Epithelial cell of esophagus (primary cell): Measurements from ENCODE around the gene STRN3.
A peak's percentile ranks its signal among the peaks of the same experiment; 100 is the strongest.
"Not testable (repeated sequence)": the region's sequence is repeated elsewhere in the genome, so short reads cannot be mapped to it uniquely, and the experiment has no call there.

Source experiments
- DNase-seq: peaks from one replicate; pipeline ENCODE4 v3.0.0; 2010; ENCODE audit warnings: low read depth
- H3K4me3 ChIP-seq: 2 replicates; pipeline ENCODE4 v1.5.1; 2011; ENCODE audit warnings: mild to moderate bottlenecking, low read length, control low read depth
- TF ChIP-seq, protein P1 (sequence below): IDR thresholded peaks from 2 replicates; pipeline ENCODE4 v1.5.1; 2011; ENCODE audit warnings: low read depth, mild to moderate bottlenecking, low read length, control low read depth, inconsistent platforms; ENCODE audit not compliant: insufficient read depth; ENCODE audit errors: missing control alignments

STRN3 gene

DNA sequence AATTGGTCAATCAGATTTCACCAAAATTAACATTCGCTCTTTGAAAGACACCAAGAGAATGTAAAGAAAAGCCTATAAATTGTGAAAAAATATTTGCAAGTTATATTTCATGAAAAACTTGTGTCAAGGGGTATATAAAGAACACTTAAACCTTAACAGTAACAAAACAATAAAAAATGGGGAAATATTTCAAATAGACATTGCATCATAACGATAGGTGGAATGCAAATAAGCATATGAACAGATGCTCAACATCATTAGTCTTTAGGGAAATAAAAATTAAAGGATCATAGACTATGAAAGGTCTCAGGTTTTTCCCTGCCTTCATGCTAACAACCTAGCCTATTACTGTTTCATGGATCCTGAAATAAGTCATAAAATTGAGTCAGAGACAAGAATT is 87.6 kb downstream of the STRN3 start:
- no peak for DNase-seq
- TF ChIP-seq, protein P1, sequence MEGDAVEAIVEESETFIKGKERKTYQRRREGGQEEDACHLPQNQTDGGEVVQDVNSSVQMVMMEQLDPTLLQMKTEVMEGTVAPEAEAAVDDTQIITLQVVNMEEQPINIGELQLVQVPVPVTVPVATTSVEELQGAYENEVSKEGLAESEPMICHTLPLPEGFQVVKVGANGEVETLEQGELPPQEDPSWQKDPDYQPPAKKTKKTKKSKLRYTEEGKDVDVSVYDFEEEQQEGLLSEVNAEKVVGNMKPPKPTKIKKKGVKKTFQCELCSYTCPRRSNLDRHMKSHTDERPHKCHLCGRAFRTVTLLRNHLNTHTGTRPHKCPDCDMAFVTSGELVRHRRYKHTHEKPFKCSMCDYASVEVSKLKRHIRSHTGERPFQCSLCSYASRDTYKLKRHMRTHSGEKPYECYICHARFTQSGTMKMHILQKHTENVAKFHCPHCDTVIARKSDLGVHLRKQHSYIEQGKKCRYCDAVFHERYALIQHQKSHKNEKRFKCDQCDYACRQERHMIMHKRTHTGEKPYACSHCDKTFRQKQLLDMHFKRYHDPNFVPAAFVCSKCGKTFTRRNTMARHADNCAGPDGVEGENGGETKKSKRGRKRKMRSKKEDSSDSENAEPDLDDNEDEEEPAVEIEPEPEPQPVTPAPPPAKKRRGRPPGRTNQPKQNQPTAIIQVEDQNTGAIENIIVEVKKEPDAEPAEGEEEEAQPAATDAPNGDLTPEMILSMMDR: no peak
- H3K4me3 ChIP-seq: no peak overlapping the region

DNA sequence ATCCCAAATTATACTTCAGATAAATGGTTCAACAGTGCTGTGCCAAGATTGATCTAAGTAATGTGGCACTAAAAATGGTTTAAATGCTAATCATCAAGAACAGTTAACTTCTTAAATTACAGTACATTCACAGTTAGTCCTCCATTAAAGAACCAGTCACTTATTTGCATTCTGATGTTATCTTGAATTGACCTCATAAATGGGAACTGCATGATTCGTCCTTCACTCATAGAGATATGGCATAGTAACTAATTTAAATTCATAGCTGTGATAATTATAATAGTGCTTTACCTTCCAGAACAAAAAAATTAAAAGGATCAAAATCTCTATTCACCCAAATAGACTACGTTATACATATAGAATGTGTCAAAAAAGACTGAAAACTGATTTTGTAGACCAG is 90.7 kb downstream of the STRN3 start:
- TF ChIP-seq, protein P1: no peak
- no peak overlapping the region for H3K4me3 ChIP-seq
- no peak for DNase-seq

DNA sequence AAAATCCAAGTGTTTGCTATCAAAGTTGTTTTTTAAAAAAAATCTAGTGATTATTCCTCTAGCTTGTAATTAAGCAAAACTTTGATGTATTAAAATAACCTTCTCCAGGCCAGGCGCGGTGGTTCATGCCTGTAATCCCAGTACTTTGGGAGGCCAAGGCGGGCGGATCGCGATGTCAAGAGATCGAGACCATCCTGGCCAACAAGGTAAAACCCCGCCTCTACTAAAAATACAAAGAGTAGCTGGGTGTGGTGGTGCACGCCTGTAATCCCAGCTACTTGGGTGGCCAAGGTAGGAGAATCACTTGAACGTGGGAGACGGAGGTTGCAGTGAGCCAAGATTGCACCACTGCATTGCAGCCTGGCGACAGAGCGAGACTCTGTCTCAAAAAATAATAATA is 92.2 kb downstream of the STRN3 start:
- DNase-seq, H3K4me3 ChIP-seq: not testable (repeated sequence)

DNA sequence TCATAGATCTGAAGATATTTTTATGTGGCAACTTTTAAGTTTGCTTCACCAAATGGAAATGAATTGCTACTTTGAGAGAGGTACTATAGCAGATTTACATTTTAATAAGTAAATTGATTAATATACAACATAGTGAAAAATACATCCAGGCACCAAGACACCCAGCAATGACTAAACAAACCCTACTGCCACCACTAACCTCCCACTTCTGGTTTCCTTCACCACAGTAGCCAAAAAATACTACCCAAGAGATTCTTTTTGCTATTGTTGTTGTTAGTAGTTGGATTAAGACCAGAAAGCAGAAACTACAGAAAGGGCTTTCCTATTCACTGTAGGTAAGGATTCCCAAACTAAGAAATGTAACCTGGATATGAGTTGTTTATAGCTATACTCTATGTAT is 97.7 kb downstream of the STRN3 start:
- TF ChIP-seq, protein P1: no peak
- DNase-seq: no peak
- H3K4me3 ChIP-seq: no peak overlapping the region

DNA sequence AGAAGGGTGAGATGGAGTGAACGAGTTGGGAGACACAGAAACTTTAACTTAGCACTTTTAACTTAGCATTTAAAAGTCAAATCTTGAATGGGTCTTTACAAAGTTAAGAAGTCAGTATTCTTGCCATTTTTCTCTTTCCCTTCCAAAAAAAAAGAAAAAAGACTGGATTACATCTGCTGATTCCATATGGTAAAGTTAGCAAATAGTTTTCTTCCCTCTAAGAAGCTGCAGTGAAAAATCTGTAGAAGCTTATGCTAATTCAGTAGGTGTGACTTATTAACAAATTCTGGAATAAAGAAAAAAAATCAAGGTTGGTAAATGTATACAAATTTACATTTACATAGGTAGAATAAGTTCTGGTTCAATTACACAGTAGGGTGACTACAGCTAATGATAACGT is 100.9 kb downstream of the STRN3 start:
- TF ChIP-seq, protein P1: no peak
- no peak overlapping the region for H3K4me3 ChIP-seq
- DNase-seq: no peak

DNA sequence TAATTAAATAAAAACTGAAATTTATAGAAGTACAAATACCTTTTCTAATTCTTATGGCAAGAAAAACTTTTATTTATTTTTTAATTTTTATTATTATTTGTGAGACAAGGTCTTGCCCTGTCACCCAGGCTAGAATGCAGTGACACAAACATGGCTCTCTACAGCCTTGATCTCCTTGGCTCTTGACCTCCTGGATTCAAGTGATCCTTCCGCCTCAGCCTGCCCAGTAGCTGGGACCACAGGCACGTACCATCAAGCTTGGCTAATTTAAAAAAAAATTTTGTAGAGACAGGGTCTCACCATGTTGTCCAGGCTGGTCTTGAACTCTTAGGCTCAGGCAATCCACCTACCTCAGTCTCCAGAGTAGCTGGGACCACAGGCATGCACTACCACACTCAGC is 104.4 kb downstream of the STRN3 start:
- H3K4me3 ChIP-seq: no peak overlapping the region
- no peak for DNase-seq
- TF ChIP-seq, protein P1: no peak

DNA sequence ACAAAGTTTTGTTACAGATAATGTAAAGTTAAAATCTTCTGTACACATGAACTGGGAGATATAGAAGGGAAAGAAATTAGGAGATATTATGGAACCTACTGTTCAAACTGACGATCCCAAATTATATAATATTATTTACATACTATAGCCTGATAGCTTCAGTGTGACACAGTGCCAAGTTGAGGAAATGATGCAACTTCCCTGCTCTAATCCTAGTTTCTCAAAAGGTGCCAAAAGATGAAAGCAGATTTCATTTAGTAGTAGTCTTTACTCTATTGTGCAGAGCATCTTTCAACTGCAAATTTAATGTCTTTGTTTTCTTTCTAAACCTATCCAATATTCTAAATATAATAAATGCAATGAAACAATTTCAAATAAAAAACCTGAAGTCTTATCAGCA is 104.9 kb downstream of the STRN3 start:
- TF ChIP-seq, protein P1: no peak
- H3K4me3 ChIP-seq: no peak overlapping the region
- peak; percentile 41 for DNase-seq

DNA sequence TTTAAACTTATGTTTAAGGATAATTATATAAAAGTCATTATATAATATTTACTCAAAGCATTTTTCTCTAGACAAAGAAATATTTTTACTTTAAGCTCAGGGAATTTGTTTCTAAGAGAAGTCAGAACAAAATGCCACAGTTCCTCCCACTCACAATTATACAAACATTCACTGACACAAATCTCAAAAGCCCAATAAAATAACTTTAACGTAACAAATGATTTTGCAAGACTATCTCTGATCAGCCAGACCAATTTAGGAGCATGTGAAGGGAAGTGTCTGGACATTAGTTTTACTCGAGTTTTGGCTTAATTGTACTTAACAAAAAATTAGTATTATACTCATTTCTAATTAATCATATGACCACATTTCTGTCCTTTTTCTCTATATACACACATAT is 110.6 kb downstream of the STRN3 start:
- TF ChIP-seq, protein P1: no peak
- no peak for DNase-seq
- no peak overlapping the region for H3K4me3 ChIP-seq
